Islet precursor cell (in vitro differentiated cells): Measurements from ENCODE around the gene LBH.

Source experiments
- DNase-seq: peaks from one replicate; pipeline ENCODE4 v3.0.0-alpha.2; 2018

LBH gene

DNA sequence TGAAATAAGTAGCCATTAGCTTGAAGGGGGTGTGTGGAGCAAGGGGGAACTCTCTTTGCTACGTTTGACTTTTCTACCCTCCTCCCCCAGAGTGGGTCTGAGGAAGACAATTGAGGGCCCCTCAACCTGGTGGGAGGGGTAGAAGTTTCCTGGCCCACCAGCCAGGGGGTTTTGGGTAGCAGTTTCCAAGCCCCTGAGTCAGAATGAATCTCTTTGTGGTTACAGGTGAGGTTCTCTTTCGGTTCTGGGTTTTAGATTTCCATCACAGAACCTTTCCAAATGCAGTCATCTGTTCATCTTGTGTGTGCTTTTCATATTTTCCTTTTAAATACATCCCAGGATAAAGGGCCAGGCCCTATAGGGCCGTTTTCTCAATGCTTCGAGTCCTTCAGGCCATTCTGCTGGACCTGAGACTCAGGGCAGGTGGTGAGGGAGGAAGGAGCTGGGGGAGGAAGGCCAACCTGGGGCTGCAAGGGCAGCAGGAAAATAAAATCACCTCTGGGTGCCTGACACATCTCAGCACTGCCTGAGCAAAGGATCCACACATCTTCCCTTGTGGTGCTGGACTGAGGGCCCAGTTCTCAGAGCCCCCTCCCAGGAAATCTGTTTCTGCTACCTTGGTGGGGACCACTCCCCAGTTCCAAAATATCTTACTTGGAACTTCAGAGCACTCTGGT lies 4.7 kb downstream of the LBH start:
- peak; percentile 18 for DNase-seq

DNA sequence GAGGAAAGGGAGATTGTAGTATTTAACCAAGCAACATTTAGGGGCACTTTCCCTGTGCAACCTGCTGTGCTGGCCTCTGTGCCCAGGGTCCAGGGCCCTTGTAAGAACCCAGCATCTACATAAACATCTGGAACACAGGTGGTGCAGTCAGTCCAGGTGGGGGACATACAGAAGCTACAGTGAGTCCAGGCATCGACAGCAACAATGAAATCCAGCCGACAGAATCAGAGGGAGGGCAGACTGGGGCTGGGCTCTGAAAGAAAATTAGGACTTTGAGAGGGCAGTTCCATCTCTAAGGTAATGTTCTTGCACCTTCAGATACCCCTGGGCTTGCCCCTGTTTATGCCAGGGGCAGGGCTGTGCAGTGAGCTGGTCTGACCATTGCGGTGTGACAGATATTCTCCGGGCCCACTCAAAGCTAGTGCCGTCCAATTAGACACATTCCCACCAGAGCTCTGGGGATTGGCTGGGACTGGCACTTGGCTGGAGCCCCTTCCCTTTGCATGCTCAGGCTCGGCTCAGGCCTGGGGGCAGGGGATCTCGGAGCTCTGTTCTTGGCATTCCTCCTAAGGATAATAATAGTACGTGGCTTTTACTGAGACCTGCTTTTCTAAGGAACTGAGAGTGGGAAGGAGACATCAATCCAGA lies 5.4 kb downstream of the LBH start:
- DNase-seq, result peak; percentile 52

DNA sequence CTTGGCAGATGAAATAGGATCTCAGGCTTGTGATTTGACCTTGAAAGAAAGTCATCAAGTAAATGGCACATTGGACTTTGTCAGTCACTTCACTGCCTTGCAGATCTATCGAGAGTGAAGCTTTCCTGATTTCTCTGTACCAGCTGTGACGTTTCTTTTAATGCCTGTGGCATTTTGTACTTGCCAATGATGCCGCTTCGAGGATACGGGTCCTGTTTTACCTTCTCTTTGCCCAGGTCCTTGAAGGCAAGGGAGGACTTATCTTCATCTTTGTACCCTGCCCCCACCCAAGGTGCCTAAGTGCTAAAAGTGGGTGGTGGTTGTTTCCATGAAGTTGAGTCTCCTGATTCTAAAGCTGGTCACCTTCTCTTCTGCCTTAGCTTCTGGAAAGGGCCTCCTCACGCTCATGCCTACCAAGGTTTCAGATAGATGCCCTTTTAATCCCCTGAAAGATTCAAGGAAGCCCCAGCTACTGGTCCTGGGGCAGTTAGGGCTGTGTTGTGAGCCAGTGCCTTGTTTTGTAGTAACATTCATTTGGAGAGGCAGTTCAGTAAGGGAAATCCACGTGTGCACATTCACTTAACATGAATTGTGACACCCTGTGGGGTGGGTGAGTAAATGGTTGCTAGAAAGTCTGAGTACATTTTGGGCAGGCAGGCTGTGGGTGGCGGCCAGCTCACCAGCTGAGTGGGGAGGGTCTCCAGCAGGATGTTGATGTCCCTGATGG lies 6.1 kb downstream of the LBH start:
- peak; percentile 11 for DNase-seq

DNA sequence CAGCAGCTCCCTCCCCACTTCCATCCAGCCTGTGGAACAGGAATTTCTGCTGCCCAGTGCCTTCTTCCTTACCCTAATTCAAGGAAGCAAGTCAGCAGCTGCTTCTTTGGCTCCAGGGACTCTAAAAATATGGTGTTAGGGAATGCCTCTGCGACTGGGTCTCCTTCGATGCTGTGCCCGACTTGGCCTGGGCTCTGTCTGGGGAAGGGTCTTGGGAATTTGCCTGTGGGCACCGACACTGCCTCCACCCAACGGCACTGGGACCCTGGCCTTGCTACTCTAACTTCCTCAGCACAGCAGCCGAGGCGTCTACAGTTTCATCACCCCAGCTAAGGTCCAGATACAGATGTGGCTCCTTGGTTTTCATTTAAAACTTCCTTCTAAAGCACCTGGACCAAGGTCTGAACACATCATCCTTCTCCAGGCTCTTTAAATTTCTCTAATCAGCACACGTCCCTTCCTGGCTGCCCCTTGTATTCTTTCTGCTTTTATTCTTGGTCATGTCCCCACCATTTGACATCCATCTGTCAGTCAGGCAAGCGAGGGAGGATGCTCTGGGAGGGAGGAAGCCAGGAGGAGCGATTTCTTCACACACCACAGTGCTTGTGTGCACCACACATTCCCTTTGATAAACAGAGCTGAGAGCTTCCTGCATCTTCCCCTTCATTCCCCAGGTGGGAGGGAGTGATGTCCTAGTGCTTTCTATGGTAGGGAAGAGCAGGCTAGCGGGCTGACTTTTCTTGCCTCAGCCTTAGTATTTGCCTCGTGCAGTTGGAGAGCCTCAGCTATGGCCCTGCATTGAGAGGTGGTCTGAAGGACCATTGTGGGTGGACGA lies 6.8 kb downstream of the LBH start:
- peak; percentile 58 for DNase-seq

- peak; percentile 89 for DNase-seq
These were observed 8.1 kb downstream of the LBH start for GRCh38 chr2:30239308-30239985.

DNA sequence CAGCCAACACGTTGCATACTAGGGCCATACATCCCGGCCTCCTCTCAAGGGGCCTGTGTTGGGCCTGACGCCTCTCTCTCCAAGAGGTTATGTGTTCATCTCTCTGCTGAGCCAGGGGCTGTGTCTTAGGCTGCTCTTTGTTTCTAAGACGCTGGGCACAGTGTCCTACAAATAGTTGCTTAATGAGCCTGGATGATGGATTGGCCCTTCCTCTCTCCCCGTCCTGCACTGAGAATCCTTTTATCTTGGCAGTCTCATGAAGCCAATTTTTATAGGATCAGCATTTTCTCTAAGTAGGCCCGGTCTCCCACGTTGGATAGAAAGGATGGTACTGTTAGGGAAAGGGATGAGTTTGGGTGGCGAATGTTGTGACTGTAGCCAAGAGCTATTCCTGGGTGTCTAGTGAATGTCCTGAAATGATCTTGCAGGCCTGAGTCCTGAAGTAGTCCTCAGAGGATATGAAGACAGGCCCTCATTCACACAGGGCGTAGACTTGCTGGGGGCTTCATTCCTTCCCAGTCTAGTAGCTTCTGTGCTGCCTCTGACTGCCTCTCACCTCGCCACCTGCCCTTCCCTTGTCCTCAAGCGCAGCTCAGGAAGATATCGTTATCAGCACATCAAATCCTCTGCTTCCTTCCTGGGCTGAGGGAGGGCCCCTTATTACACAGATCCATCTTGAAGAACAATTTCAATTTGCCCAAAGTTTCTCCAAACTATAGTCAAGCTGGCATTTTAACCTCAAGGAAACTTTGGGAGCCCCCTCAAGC lies 8.8 kb downstream of the LBH start:
- DNase-seq, result peak; percentile 43

DNA sequence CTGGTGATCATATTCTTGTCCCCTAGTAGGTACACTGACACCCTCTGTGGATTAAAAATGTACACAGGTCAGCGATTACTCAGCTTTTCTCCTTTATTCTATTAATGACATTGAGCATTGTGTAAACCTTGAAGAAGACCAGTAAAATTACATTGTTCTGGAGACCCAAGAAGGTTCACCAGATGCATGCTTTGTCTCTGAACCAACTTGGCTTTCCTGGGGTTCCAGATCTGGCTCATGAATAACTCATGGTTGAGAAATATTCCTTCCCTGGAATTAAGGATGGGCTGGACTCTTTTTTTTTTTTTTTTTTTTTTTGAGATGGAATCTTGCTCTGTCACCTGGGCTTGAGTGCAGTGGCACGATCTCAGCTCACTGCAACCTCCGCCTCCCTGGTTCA lies 11.9 kb downstream of the LBH start:
- DNase-seq, result no peak

DNA sequence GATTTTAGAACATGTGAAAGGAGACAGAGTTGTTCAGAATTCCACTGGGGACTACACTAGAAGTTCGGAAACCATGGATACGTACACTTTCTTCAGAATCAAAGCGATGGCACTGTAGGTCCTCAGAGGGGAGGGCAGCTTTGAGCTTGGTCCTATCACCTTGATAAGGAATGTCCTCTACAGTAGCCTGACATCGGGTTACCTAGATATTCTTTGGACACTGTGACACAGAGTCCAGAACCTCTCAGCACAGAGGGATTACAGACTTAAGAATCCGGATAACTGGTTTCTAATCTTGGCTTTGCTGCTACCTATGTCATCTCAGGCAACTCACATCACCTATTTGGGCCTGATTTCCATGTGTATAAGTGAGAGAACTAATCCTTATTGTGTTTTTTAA lies 14.0 kb downstream of the LBH start:
- peak; percentile 4 for DNase-seq

GRCh38 chr2:30248791-30249190 lies 17.5 kb downstream of the LBH start:
- DNase-seq, result peak; percentile 15

GRCh38 chr2:30249354-30249753 lies 18.0 kb downstream of the LBH start:
- DNase-seq, result peak; percentile 60

DNA sequence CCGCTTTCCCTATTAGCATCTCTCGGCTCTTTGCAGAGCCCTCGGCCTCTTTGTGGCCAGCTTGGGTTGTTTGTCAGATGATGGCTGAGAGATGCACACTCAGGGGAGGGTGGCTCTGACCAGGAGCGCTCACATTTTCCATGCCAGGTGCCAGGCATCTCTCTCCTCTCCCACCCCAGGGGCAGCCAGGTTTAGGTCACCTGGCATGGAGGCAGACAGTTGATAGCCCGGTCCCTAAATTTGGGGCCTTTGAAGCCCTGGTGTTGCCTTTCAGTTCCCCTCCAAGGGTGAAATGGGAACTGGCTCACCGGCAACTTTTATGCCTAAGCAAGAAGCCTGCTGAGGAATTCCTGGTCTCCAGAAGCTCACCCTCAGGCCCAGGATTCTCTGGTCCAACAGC lies 19.1 kb downstream of the LBH start:
- DNase-seq, result peak; percentile 49

- DNase-seq, result peak; percentile 79
These were observed 21.7 kb downstream of the LBH start for GRCh38 chr2:30252723-30253701.

GRCh38 chr2:30253873-30254684 lies 22.7 kb downstream of the LBH start:
- peak; percentile 17 for DNase-seq

DNA sequence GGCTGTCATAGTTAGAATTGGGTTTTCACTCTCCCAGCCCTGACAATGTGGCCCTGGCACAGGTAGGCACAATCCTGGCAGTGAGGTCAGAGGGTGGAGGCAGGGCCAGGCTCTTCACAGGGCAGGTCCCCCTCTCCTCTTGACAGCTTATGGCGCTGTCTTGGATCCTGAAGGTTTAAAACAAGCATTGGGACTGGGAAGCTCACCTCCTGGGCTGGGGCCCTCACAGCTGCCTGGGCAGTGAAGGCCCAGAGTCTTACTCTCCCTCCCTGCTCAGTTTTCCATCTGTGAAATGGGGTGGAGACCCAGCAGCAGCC lies 23.3 kb downstream of the LBH start:
- DNase-seq, result peak; percentile 35

DNA sequence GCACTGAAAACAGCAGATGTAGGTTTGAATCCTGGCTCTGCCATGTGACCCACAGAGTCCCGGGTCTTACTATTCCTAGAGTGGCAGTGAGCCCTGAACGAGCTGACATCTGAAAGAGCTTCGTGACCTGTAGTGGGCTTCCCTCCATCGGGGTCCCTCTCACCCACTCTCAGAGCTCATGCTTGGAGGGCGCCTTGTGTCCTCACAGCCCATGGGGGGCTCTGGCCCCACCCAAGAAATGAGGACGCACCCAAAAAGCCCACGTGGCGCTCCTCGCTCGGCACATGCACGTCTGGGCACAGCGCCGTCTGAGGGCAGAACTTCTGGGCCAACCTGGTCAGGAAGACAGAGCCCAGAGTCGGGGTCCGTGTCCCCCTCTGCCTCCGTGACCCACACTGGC lies 23.7 kb downstream of the LBH start:
- DNase-seq, result peak; percentile 17

DNA sequence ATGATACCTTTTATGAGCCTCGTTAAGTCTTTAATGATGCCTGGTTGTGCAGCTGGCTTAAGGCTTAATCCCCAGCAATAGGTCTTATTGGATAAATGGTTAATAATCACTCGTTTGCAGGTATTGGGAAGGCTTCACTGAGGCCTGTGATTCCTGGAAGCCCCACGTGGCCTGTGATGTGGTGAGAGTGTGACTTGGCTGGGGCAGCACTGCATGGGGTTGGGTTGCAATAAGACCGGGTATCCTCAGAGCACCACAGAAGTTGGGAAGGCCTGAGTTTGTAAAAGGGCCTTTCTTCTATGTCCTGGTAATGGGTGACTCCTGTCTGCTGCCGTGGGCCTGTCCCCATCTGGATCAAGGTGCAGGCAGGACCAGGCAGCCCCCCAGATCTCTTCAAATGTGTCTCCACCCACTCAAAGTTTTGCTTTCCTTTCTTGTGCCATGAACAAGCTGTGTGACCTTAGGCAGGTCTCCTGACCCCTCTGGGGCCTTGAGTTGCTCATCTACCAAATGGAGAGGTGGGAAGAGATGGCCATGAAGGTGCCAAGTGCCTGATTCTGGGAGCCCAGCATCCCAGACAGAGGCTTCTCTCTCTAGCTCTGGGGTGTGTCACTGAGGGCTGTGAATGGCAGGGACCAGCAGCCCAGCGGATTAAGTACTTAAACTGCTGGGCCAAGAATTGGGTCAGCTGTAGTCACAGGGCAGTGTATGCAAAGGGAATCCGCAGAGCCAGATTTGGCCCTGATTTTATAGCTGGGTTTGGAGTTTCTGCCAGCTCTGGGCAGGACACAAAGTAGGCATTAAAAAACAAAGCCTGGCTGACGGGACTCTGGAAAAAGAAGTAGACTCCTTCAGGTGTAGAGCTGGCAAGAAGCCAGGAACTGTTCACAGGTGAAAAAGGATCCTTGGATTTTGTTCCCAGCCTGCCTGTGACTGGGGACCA lies 24.4 kb downstream of the LBH start:
- peak; percentile 37 for DNase-seq

DNA sequence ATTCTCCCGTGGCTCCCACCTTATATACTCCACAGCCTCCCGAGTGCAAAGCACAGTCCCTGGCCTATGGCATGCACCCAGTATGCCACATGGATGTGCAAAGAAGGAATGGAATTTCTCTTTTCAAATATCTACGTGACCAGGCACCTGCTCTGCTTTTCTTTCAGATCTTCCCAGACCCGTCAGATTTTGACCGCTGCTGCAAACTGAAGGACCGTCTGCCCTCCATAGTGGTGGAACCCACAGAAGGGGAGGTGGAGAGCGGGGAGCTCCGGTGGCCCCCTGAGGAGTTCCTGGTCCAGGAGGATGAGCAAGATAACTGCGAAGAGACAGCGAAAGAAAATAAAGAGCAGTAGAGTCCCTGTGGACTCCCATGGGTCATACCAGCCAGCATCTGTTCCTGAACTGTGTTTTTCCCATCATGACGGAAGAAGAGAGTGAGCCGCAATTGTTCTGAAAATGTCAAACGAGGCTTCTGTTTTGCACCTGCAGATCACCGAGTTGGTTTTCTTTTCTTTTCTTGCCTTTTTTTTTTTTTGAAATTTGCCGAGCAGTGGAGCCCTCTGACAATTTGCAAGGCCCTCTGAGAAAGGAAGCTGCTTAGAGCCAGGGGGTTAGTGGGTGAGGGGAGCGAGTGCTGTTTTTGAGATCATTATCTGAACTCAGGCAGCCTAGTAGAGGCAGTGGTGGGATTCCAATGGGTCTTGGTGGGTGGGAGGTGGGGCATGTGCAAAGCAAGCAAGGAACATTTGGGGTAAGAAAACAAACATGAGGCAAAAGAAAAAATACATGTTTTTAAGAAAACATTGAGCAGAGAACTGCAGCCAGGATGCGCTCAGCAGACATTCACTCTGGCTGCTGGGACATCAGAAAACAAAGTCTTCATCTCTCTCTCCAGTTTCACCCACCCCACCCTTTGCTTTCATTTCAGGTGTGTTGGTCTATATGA lies 26.2 kb downstream of the LBH start:
- peak; percentile 27 for DNase-seq
